ENCODE results near the gene ARHGAP11A. TPM values are rescaled to one million over a fixed set of nuclear protein-coding genes. Genes with fewer than 3 reads are reported as not detected.

Gene ARHGAP11A
- polyA plus RNA-seq, 4 donors, result 26.4 to 33.3 (median 33.0) TPM

DNA sequence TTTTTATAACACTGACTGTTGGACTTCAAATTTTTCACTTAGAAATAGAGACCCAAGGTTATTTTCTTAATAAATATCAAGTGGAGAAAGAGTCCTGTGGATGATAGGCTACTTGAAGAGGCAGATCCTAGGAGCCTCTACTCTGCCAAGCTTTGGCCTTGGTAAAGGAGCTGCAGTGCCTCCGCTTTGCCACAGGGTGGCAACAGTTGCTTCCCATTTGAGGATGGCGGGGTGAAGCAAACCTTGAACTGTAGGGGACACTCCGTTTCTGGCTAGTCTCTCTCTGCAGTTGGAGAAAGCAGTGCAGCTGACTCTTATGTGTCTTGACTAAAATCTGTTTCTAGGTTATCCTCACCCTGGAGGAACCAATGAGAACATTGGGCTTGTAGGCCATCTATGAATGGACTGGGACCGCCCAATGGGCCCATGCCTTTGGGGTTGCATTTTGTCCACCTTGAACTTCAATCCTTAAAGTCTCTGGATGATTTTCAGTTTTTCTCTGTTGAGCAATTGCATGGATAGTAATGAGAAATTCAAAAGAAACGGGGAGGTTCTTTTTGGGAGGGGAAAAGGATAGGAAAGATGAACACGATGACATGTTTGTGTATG is 36.0 kb downstream of the ARHGAP11A start:
- DNase-seq (ENCODE audit: low read depth in 4 of 4, low spot score in 3 of 4), result peak in 3 of 4 donors; percentile 18 to 28 (median 27)

DNA sequence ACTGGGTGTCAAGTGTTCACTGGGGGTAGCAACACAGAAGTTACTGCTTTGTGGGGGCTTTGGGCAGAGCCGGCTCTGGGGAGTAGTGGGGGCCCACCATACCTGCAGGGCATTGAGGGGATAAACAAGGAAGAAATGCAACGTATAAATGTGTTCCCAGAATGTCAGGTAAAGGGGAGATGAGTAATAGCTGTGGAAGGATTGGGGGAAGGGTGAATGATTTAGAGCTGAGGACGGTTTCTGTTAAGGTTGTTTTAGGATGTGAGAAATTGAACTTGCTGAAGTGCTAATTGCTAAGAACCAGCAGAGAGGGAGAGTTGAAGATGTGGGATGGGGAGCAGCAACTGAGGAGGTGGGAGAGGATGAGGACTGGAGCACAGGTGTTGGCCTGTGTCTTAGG is 36.9 kb downstream of the ARHGAP11A start:
- DNase-seq (ENCODE audit: low read depth in 4 of 4, low spot score in 3 of 4), result no peak

DNA sequence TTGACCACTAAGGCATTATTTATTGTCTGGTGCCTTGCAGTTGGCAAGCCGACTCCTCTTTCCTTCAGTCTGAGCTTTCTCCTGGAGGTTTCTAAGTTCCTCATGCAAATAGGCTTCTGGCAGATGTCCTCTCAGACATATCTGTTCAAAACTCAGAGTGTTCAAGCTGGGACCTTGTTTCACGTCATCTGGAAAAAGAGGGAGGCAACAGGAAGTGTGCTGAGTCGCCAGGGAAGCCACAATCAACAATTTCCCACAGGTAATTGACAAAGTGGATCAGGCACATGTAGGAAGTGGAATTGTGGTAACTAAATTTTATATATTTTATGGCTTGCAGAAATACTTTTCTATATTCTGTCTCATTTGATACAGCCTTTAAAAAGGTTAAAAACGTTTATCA is 40.8 kb downstream of the ARHGAP11A start:
- no peak for DNase-seq (ENCODE audit: low read depth in 4 of 4, low spot score in 3 of 4)

DNA sequence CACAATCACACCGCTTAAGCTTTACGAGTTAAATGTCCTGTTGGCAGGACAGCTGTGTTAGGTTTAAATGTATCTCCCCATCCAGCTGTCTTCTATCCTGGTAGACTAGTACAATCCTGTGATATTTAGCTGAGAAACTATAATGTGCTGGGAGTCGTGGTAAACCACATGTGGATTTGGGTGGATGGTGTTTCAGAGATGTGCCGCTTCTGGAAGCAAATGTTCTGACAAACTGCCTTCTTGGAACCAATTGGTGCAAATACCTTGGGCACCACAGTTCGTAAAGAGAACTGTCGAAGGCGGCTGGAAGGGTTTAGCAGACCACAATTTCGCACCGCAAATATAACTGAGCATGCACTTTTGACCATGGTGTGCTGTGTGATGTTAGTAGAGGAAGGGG is 41.2 kb downstream of the ARHGAP11A start:
- no peak for DNase-seq (ENCODE audit: low read depth in 4 of 4, low spot score in 3 of 4)

DNA sequence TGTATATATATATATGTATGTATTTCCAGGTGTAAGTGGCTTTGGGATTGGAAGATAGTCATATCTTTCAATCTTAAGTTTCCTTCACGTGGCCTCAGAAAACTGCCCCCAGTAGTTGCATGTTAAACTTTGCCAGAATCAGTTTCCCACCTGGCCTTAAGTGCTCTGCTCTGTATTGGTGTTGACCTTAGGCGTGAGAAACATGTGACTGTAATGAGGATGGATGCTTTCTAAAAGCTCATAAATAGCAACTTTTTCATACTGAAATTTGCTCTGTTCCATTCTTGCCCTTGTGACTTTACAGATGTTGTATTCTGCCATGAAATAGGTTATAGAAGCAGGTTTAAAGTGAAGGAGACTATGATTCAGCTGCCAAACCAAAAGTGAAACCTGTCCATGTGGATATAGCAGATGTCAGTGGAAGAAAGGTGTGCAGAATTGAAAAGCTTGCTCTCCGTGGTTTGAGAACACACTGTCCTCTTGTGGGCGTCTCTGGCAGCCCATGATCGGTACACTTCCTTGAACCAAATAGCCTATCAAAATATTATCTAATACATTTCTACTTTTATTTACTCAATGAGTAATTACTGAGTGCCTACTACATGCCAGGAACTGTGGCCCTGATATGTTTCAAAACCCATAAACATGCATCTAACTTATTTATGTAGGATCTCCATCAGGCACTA is 42.0 kb downstream of the ARHGAP11A start:
- DNase-seq (ENCODE audit: low read depth in 4 of 4, low spot score in 3 of 4), result no peak

DNA sequence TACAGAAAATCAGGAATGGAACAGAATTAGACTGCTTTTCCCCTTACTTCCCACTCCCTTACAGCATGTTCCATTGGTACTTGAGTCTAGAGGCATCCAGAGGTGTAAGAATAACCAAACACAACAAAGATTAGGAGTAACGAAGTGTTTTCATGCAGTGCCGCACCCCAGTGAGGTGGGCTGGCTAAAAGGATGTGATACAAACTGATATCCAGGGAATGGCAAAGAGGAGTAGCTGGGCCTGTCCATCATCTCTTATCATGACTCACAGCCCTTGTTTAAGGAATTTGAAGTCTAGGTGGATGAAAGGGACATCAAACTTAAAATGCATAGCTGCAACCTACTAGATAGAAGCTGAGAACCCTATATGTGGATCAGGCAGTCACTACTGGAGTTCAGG is 42.6 kb downstream of the ARHGAP11A start:
- no peak for DNase-seq (ENCODE audit: low read depth in 4 of 4, low spot score in 3 of 4)

DNA sequence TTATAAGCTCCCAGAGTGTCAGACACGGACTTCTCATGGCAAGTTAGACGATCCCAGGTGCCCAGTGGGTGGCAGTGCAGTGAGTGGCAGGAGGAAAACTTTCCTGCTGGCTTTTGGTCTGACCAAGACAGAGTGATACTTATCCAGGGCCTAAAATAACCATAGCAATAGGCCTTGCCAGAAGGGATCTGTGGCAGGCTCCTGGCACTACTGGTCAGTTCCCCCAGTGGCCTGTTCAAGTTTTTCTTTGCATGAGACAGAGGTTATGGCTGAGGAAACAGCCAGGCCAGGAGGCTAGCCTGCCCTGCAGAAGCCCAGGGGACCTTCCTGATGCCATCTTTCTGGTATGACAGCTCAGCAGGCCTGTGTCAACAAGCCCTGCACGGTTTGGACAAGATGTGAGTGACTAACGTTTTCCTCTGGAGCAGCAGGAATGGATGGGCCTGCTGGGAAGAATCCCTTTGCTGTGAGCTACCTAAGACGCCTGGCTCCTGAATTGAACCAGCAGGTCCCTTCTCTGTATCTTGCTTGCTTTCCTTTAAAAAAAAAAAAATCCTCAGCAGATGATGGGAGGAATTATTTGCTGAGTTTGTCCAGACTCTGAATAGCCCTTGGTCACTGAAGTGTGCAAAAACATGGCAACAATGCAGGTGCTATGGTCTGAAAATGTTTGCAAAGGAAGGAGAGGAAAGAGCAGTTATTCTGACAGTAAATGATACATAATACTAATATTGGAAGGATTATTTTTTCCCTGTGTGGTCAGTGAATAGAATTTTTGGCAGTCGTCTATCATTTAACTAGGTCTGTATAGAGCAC is 44.2 kb downstream of the ARHGAP11A start:
- no peak for DNase-seq (ENCODE audit: low read depth in 4 of 4, low spot score in 3 of 4)

DNA sequence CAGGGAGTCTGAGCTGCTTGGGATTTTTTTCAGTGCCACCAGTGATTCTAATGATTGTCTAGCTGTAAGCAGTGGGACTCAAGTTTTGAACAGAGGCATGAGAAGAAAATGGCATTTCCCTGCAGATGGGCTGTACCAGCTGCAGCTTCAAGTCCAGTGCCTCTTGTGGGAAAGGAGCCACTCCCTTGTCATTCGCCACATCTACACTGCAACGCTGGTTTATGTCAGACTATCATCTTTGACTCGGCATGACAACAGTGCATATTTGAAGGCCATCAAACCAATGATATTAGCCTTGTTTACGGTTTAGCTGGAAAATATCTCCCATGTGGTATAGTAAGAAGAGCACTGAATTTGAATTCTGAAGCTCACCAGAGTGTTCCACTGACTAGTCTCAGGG is 48.4 kb downstream of the ARHGAP11A start:
- DNase-seq (ENCODE audit: low read depth in 4 of 4, low spot score in 3 of 4), result no peak

DNA sequence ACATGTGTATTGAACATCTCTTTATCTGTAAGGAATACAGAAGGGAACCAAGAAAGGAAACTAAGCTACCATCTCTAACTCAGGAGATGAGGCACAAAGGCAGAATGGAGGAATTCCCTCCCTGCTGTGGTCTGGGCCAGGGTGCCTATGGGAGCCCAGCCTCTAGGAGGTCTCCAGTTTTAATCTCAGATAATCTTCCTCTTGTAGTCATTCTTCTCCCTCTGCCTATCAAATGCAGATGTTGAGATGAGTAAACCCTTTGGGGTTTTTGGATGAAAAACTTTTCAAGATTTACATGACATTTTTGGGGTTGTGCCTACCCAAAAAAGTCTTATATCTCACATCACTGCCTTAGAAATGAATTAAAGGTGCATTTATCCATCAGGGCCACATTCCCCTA is 49.5 kb downstream of the ARHGAP11A start:
- DNase-seq (ENCODE audit: low read depth in 4 of 4, low spot score in 3 of 4), result no peak

DNA sequence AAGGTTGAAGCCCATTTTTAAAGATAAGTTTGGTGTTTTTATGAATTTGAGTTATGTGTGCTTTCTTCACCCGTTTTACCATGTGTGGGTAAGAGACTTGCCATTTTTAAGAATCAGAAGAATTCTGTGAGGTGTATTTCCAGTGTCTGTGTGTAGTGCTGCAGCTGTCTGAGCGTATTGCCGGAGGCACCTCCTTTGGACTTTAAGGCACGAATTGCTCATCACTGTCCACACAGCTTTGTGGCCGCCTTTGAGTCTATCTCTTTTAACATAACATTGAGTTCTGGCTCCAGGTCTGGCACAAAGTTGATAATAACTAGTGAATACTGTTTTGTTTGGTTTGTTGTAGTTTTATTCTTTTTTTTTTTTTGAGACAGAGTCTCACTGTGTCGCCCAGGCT is 52.0 kb downstream of the ARHGAP11A start:
- DNase-seq (ENCODE audit: low read depth in 4 of 4, low spot score in 3 of 4), result no peak

DNA sequence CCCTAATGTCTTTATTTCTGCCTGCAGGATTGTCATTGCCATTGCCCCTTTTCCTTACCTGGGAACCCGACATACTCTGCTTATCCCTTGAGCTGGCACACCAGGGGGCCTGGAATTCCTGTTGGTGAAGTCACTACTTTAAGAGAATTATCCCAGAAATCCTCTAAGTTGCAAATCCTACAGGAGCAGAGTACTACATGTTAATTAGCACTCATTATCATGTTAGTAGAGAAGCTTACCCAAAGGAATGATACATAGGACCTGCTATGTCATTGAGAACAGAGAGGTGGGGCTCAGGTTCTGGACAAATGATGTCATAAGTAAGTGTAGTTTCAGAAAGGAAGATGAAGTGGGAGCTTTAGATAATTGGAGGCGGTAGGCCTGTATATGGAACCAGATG is 53.6 kb downstream of the ARHGAP11A start:
- DNase-seq (ENCODE audit: low read depth in 4 of 4, low spot score in 3 of 4), result no peak

DNA sequence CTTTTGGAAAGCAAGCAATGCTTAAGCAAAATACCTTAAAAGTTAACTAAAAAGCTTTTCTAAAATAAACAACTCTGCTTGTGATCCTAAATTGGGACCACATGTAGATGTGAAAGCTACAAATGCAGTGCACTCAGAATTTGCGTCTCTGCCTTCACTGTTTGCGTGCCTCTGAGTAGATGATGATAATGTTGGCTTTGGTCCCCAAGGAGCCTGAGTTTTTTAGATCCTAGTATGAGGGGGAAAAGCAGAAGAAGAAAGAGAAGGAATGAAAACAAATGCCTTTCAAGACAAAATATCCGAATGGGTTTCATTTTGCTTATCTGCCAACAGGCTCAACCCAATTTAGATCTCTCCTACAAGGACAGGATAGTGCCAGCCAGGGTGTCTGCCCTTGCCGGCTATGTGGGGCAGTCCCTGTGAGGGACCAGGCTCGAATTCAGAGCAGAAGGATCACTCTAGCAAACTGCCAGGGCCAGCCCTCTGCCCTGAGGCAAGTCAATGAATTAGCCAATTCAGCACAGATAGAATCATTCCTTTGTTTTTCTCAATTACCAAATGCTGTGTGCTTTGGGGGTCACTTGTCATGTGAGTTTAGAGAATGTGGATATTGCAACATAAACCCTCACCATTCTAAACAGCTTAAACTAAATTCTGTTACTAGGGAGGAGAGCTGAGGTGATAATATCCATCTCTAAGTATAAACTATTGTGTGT is 54.8 kb downstream of the ARHGAP11A start:
- no peak for DNase-seq (ENCODE audit: low read depth in 4 of 4, low spot score in 3 of 4)

DNA sequence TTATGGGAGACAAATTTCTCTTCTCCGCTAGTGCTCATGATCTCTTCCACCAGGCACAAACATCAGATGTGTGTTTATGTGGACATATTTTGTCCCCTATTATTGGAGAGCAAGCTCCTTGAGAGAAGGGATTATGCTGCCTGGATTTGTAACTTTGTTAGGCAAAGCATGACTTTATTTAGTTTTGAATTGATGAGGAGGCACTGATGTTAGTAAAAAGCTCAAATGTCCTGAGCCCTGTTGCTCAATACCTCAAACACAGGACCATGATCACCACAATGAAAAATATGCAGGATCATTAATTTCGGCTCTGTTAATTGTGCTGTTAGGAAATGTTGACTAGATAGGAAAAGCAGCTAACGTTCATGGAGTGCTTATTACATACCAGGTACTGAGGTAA is 55.3 kb downstream of the ARHGAP11A start:
- no peak for DNase-seq (ENCODE audit: low read depth in 4 of 4, low spot score in 3 of 4)

DNA sequence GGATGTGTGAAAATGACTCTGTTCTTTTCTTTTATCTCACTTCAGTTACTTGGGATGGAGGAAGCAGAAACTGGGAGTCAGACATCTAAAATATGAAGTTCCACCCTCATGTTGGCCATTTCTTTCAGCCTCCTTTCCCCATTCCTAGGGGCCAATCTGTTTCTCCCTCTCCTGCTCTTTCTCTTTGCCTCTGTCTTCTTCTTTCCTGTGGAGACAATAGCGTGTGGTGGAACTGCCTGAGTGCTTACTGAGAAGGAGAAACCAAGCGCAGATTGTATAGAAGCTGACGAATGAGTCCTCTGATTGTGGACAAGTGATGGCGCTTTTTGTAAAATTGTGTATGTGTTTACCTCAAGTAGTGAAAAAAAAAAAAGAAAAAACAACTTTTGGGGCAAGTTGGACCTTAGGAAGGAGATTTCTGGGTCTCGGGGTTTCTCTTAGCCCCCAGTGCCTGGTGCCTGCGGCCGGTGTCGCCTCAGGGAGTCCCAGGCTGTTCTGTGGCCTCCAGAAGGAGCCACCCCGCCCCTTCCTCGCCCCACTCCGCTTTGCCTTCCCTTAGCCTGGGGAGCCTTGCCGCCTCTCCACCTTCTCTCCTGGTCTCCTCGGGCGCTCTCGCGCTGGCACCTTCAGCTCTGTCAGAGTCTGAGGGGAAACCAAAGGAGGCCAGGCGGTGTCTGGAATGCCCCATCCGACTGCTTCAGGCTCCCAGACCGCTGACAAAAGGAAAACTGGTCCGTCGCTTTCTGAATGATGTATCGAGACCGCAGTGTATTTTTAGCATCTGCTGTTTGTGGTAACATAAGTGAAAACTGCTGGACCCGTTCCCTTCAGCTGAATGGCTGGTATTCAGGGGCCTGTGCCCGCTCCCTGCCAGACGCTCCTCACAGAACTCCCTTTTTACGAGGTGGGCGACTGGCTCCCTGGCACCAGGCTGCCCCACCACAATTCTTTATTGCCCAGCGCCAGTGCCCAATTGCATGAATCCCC is 56.3 kb downstream of the ARHGAP11A start:
- no peak for DNase-seq (ENCODE audit: low read depth in 4 of 4, low spot score in 3 of 4)

DNA sequence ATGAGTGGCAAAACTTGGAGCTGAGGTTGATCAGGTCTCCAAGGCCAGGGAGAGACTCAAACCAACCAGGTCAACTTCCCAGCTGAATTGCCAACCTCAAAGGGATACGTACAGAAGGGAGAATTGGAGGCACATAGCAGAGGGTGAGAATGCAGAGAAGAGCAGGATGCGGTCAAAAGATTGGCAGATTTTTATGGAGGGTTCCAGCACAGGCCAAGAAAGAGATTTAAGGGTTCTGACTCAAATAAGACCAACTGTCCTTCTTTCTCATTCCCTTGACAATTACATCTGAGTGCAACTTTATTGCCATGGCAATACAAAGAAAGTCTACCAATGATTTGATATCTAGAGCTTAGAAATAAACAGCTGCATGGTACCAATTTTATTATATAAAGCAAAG is 59.4 kb downstream of the ARHGAP11A start:
- DNase-seq (ENCODE audit: low read depth in 4 of 4, low spot score in 3 of 4), result no peak

DNA sequence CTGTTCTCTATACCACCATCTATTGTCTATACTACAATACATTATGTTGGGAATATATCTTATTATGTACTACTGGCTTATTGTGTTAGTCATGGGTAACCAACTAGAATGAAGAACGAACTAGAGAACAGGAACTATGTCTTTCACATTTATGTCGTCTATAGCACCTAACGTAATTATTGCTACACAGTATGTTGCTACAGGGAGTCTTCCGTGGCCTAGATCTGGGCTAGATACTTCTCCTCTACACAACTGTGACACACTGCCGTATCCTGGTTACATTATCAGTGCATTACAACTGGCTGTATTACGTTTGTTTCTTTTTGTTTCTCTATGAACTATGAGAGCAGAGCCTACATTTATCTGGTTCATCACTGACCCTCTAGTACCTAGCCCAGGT is 60.2 kb downstream of the ARHGAP11A start:
- DNase-seq (ENCODE audit: low read depth in 4 of 4, low spot score in 3 of 4), result no peak

DNA sequence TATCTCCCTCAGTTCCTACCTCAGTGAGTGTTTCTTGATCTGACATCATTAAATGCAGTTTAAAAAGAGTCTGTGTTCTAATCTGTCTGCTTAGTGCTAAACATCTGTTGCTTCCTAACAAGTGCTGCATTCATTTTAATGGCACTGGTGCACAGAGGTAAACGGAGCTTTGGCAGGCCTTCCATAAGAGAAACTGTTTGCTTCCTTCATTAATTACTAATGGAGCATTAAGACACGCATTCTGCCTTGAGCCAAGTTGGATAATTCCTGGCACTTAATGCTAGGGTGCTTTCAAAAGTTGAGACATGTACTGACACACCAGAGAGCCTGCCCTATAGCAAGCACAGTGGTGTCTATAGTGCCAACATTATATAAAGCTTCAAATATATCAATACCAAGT is 60.9 kb downstream of the ARHGAP11A start:
- no peak for DNase-seq (ENCODE audit: low read depth in 4 of 4, low spot score in 3 of 4)

DNA sequence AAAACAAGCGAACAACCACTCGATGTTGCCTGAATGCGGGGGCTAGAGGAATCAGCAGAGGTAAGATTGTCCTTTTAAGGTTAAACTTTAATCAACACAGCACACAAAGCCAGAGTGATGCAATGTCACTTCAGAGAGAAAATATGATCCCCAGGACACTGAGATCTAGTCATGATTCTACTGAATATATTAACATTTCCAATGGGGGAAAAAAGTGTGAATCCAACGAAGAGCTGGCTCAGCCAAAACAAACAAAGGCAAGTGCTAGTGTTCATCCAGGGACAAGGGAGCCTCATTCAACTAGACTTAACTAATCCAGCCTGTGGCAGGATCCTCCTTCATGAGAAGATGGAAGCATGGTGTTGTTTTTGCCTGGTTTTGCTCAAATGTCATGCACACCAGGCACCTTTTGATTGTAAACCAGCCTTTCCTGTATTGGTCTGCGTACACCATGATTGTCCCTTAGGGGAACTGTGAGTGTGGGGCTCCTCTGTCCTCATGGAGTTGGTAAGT is 62.0 kb downstream of the ARHGAP11A start:
- DNase-seq (ENCODE audit: low read depth in 4 of 4, low spot score in 3 of 4), result no peak

DNA sequence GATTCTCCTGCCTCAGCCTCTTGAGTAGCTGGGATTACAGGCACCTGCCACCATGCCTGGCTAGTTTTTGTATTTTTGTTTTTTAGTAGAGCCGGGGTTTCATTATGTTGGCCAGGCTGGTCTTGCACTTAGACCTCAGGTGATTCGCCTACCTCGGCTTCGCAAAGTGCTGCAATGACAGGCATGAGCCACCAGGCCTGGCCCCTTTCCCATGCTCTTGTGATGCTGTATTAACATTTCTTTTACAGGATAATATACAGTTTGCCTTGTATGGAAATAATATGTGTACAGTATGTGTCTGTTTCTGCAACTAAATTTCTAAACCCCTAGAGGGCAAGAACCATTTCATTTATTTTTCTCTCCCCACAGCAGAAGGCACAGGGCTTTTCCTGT is 64.0 kb downstream of the ARHGAP11A start:
- DNase-seq (ENCODE audit: low read depth in 4 of 4, low spot score in 3 of 4), result no peak

DNA sequence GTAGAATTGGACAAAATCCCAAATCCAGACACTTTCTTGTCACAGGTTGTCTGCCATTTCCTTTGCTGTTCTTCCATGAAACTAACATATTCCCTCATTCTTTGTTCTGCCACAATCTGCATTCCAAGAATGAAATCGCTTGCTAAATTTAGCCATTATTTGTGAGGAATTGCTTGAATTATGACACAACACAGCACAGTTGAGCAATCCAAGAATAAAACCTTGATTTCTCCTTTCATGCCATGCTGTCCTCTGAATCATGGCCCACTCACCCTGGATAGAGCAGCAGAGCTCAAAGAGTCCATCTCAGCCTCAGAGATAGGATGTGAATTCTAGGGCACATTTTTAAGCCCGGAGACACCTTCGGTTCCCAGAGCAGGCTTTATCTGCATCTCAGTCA is 67.3 kb downstream of the ARHGAP11A start:
- DNase-seq (ENCODE audit: low read depth in 4 of 4, low spot score in 3 of 4), result no peak
